PC-3 (cell line): ENCODE results near the gene WDFY3. TPM values are rescaled to one million over a fixed set of nuclear protein-coding genes. Genes with fewer than 3 reads are reported as not detected.

Experiments
- ATAC-seq: fragments of 200-7000 bp; cut with Tn5 transposase; 2 replicates; pipeline ENCODE4 v1.9.1; 2020; ENCODE audit warnings: mild to moderate bottlenecking, moderate library complexity
- BruUV-seq: library from RNA; stranded (reverse); fragments of 400-500 nt; replicated peaks from 2 replicates; lab custom pipeline; 2021; lab: Mats Ljungman, UMichigan
- CTCF ChIA-PET: fragments of 300-600 bp; sonication (Branson Sonifier 250); formaldehyde crosslinking; loops from one replicate; lab custom pipeline; 2022; ENCODE audit warnings: antibody characterized with exemption; lab: Charles Lee
- POLR2A ChIA-PET: fragments of 300-600 bp; sonication (Branson Sonifier 250); formaldehyde crosslinking; loops from one replicate; lab custom pipeline; 2022; ENCODE audit warnings: antibody characterized with exemption; ENCODE audit not compliant: unreplicated experiment; lab: Charles Lee
- DNase-seq: peaks from one replicate; pipeline ENCODE4 v3.0.0-alpha.2; 2015
- H2AFZ ChIP-seq: fragments of 300-600 bp; sonication (generic); 2 replicates; pipeline ENCODE4 v1.6.0; 2016; ENCODE audit warnings: antibody characterized with exemption, low read length
- H3F3A ChIP-seq: fragments of 300-600 bp; sonication (generic); one replicate; pipeline ENCODE4 v1.6.0; 2017; ENCODE audit warnings: antibody characterized with exemption, low read length, control low read depth, mild to moderate bottlenecking; ENCODE audit not compliant: unreplicated experiment
- H3K27ac ChIP-seq: fragments of 300-600 bp; sonication (generic); 2 replicates; pipeline ENCODE4 v1.5.1; 2016; ENCODE audit warnings: mild to moderate bottlenecking, low read length
- H3K27me3 ChIP-seq: fragments of 300-600 bp; sonication (generic); 2 replicates; pipeline ENCODE4 v1.6.1; 2016; ENCODE audit warnings: low read length, mixed read lengths
- H3K36me3 ChIP-seq: fragments of 300-600 bp; sonication (generic); 2 replicates; pipeline ENCODE4 v1.6.1; 2016; ENCODE audit warnings: low read depth, mixed run types, low read length, mixed read lengths
- H3K4me1 ChIP-seq: fragments of 300-600 bp; sonication (generic); 2 replicates; pipeline ENCODE4 v1.5.1; 2016; ENCODE audit warnings: low read length; ENCODE audit not compliant: insufficient read depth
- H3K4me2 ChIP-seq: fragments of 300-600 bp; sonication (generic); 2 replicates; pipeline ENCODE4 v1.6.0; 2016; ENCODE audit warnings: low read length
- H3K4me3 ChIP-seq: fragments of 300-600 bp; sonication (generic); 2 replicates; pipeline ENCODE4 v1.5.1; 2016; ENCODE audit warnings: mild to moderate bottlenecking, low read length, mixed read lengths
- H3K79me2 ChIP-seq: fragments of 300-600 bp; sonication (generic); 2 replicates; pipeline ENCODE4 v1.6.1; 2017; ENCODE audit warnings: low read length, mixed read lengths
- H3K9ac ChIP-seq: fragments of 300-600 bp; sonication (generic); 2 replicates; pipeline ENCODE4 v1.6.0; 2016; ENCODE audit warnings: mild to moderate bottlenecking, low read length
- H3K9me2 ChIP-seq: fragments of 300-600 bp; sonication (generic); replicated peaks from 2 replicates; pipeline ENCODE4 v1.6.1; 2016; ENCODE audit warnings: mixed run types, low read length, mixed read lengths
- H3K9me3 ChIP-seq: fragments of 300-600 bp; sonication (generic); 2 replicates; pipeline ENCODE4 v1.6.1; 2016; ENCODE audit warnings: low read length, mixed read lengths
- H4K20me1 ChIP-seq: fragments of 300-600 bp; sonication (generic); 2 replicates; pipeline ENCODE4 v1.6.1; 2016; ENCODE audit warnings: low read length, mixed read lengths
- CTCF ChIP-seq: fragments of 300-600 bp; sonication (generic); conservative IDR thresholded peaks from 2 replicates; pipeline ENCODE4 v1.5.1; 2017; ENCODE audit warnings: antibody characterized with exemption, low read depth, mild to moderate bottlenecking, low read length
- EZH2 ChIP-seq: fragments of 300-600 bp; sonication (generic); IDR thresholded peaks from one replicate; pipeline ENCODE4 v1.6.1; 2017; ENCODE audit warnings: antibody characterized with exemption, mild to moderate bottlenecking, low read length; ENCODE audit not compliant: unreplicated experiment
- EZH2phosphoT487 ChIP-seq: fragments of 300-600 bp; sonication (generic); IDR thresholded peaks from 2 replicates; pipeline ENCODE4 v1.6.1; 2018; ENCODE audit warnings: mild to moderate bottlenecking, antibody characterized with exemption, low read length, borderline replicate concordance
- intact Hi-C: fragments of 100-400 bp; cut with micrococcal nuclease; formaldehyde crosslinking; loops from 2 replicates; pipeline ENCODE4 v1.9.0; 2023
- total RNA-seq: library from RNA; depleted of rRNA; stranded (reverse); fragments of >200 nt; gene quantifications from 2 replicates; pipeline ENCODE4 v1.2.3, GENCODE V29; 2014

Gene WDFY3
- total RNA-seq, 1 experiment from 2014 or later: 23.1 TPM

- CTCF ChIA-PET: no interaction called here
- Histone ChIP-seq H3K4me1 (no peaks in the 10 kb centered on the region), H3K9me3 (no peaks in the 10 kb centered on the region), H3K9me2 (no peaks in the 10 kb centered on the region), H3K36me3 (peaks cover 3% of the 10 kb centered on the region; the same call in 1 of the 2 replicates), H4K20me1 (no peaks in the 10 kb centered on the region), H2AFZ (no peak overlapping the region), H3K27me3 (no peaks in the 10 kb centered on the region), H3K79me2 (no peaks in the 10 kb centered on the region), H3K4me3 (no peak overlapping the region), H3K4me2 (no peak overlapping the region), H3K9ac (no peak overlapping the region), H3F3A (no peaks in the 10 kb centered on the region), H3K27ac (no peak overlapping the region)
- DNase-seq (no peak), ATAC-seq (no peak)
- no TSS peak for BruUV-seq
- intact Hi-C loops: no loop called here
- POLR2A ChIA-PET: no interaction called here
- TF ChIP-seq CTCF (no peak), EZH2phosphoT487 (no peak), EZH2 (no peak)
Observed at GRCh38 chr4:84792366-84793301, 173.9 kb downstream of the WDFY3 start.

GRCh38 chr4:84790769-84791565 lies 175.5 kb downstream of the WDFY3 start:
- no peaks in the 10 kb centered on the region for H3K9me2 ChIP-seq
- ChIA-PET CTCF (no interaction called here), POLR2A (no interaction called here)
- H3K9ac ChIP-seq: no peak overlapping the region
- H3K36me3 ChIP-seq: peaks cover 7% of the 10 kb centered on the region; the same call in 1 of the 2 replicates
- H3K4me1 ChIP-seq: no peaks in the 10 kb centered on the region
- H3K27me3 ChIP-seq: no peaks in the 10 kb centered on the region
- no peaks in the 10 kb centered on the region for H4K20me1 ChIP-seq
- DNase-seq: no peak
- no peak overlapping the region for H3K4me3 ChIP-seq
- H3K4me2 ChIP-seq: no peak overlapping the region
- H3K27ac ChIP-seq: no peak overlapping the region
- intact Hi-C loops: no loop called here
- BruUV-seq: no TSS peak
- no peaks in the 10 kb centered on the region for H3K79me2 ChIP-seq
- TF ChIP-seq CTCF (no peak), EZH2phosphoT487 (no peak), EZH2 (no peak)
- H3K9me3 ChIP-seq: no peaks in the 10 kb centered on the region
- ATAC-seq: no peak
- H3F3A ChIP-seq: no peaks in the 10 kb centered on the region
- H2AFZ ChIP-seq: no peak overlapping the region
